ENCODE measurements around the gene DNAJB9.

DNA sequence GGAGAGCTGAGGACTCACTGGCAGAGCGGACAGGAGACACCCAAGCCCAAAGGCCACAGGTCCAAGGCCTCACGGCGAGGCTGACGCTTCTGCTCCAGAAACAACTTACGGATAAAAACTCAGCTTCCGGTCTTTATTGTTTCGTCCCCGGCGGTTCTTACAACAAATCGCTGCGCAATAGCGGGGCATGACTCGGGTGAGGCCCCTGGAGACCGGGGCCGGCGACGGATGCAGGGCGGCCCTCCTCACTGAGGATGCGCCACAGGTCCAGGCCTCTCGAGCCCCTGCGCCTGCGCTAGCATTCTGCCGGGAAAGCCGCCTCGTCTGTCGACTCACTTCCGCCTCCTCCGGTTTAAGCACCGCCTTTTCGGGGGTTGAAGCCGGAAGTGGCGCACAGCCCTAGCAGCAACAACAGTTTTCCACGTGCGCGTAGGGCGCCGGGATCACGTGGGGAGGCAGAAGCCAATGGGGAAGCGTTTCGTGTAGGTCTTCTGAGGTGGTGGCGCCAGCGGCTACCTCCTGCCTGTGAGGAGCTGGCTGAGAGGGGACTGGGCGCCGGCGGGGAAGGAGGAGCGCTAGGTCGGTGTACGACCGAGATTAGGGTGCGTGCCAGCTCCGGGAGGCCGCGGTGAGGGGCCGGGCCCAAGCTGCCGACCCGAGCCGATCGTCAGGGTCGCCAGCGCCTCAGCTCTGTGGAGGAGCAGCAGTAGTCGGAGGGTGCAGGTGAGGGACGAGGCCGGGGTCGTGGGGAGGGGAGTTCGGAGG, at the start of gene DNAJB9, which contains the start of gene THAP5:
- TF ChIP-seq, protein P1, sequence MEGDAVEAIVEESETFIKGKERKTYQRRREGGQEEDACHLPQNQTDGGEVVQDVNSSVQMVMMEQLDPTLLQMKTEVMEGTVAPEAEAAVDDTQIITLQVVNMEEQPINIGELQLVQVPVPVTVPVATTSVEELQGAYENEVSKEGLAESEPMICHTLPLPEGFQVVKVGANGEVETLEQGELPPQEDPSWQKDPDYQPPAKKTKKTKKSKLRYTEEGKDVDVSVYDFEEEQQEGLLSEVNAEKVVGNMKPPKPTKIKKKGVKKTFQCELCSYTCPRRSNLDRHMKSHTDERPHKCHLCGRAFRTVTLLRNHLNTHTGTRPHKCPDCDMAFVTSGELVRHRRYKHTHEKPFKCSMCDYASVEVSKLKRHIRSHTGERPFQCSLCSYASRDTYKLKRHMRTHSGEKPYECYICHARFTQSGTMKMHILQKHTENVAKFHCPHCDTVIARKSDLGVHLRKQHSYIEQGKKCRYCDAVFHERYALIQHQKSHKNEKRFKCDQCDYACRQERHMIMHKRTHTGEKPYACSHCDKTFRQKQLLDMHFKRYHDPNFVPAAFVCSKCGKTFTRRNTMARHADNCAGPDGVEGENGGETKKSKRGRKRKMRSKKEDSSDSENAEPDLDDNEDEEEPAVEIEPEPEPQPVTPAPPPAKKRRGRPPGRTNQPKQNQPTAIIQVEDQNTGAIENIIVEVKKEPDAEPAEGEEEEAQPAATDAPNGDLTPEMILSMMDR (IDR thresholded peaks at IDR 0.05; ENCODE audit: low read length): no peak
- TF ChIP-seq EZH2 (IDR thresholded peaks at IDR 0.05; ENCODE audit: borderline replicate concordance, low read length): no peak
